Measurements from ENCODE around the gene ADAM23.

The ADAM23 gene

GRCh38 chr2:206512999-206513398 is 69.7 kb downstream of the ADAM23 start:
- DNase-seq: no peak

GRCh38 chr2:206515580-206515979 is 72.2 kb downstream of the ADAM23 start:
- DNase-seq: no peak

- DNase-seq: no peak
These were observed 75.7 kb downstream of the ADAM23 start for GRCh38 chr2:206518997-206519396.

GRCh38 chr2:206520450-206520849 is 77.1 kb downstream of the ADAM23 start:
- no peak for DNase-seq

- no peak for DNase-seq
These were observed 77.8 kb downstream of the ADAM23 start for GRCh38 chr2:206521115-206521514.

- DNase-seq: no peak
These were observed 78.3 kb downstream of the ADAM23 start for GRCh38 chr2:206521612-206522011.

GRCh38 chr2:206526416-206526815 is 83.1 kb downstream of the ADAM23 start:
- DNase-seq: no peak

GRCh38 chr2:206527153-206527552 is 83.8 kb downstream of the ADAM23 start:
- no peak for DNase-seq

- DNase-seq: peak; percentile 65
These were observed 87.4 kb downstream of the ADAM23 start for GRCh38 chr2:206530727-206531126.

GRCh38 chr2:206531996-206532543 is 88.7 kb downstream of the ADAM23 start:
- DNase-seq: peak; percentile 31

GRCh38 chr2:206533977-206534376 is 90.6 kb downstream of the ADAM23 start:
- no peak for DNase-seq

GRCh38 chr2:206535260-206535986 is 92.1 kb downstream of the ADAM23 start:
- DNase-seq: no peak

GRCh38 chr2:206540757-206541156 is 97.4 kb downstream of the ADAM23 start:
- no peak for DNase-seq

GRCh38 chr2:206543073-206543472 is 99.7 kb downstream of the ADAM23 start:
- no peak for DNase-seq

- no peak for DNase-seq
These were observed 105.1 kb downstream of the ADAM23 start for GRCh38 chr2:206548383-206548782.

- DNase-seq: no peak
These were observed 112.4 kb downstream of the ADAM23 start for GRCh38 chr2:206555721-206556120.

GRCh38 chr2:206556357-206556949 is 113.1 kb downstream of the ADAM23 start:
- DNase-seq: peak; percentile 74

GRCh38 chr2:206557321-206557720 is 114.0 kb downstream of the ADAM23 start:
- no peak for DNase-seq

- no peak for DNase-seq
These were observed 115.2 kb downstream of the ADAM23 start for GRCh38 chr2:206558492-206558891.

GRCh38 chr2:206561962-206562361 is 118.6 kb downstream of the ADAM23 start:
- no peak for DNase-seq

- DNase-seq: no peak
These were observed 119.0 kb downstream of the ADAM23 start for GRCh38 chr2:206562375-206562774.

GRCh38 chr2:206563374-206563773 is 120.0 kb downstream of the ADAM23 start:
- no peak for DNase-seq

GRCh38 chr2:206565666-206566065 is 122.3 kb downstream of the ADAM23 start:
- DNase-seq: no peak

- DNase-seq: no peak
These were observed 126.1 kb downstream of the ADAM23 start for GRCh38 chr2:206569470-206569869.

GRCh38 chr2:206570199-206570598 is 126.9 kb downstream of the ADAM23 start:
- no peak for DNase-seq

Data from DMS53 (cell line).